HG02943 (cell line): ENCODE measurements around the gene KIAA0319L.

Source experiments
- ATAC-seq: cut with Tn5 transposase; IDR thresholded peaks from one replicate; pipeline ENCODE4 v1.9.1; 2021; ENCODE audit warnings: mild to moderate bottlenecking, low read depth, moderate library complexity; ENCODE audit not compliant: unreplicated experiment

The KIAA0319L gene

DNA sequence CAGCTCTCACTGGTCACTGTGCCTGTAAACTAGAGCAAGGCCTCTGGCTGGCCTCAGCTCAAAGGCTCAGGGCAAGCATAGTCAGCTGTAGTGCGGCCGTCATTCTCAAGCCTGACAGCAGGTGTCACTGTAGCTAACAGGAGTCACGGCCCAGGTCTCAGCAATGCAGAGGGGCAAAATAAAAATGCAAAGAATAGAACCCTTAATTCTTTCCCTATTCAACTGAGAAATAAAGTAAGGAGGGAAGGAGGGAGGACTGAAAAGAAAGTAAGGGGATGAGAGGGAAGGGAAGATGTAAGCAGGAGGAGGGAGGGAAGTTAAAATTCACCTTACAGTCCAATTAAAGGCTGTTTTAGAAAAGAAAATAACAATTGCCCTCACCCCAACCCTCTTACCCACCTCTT lies 106.1 kb downstream of the KIAA0319L start:
- ATAC-seq = no peak

DNA sequence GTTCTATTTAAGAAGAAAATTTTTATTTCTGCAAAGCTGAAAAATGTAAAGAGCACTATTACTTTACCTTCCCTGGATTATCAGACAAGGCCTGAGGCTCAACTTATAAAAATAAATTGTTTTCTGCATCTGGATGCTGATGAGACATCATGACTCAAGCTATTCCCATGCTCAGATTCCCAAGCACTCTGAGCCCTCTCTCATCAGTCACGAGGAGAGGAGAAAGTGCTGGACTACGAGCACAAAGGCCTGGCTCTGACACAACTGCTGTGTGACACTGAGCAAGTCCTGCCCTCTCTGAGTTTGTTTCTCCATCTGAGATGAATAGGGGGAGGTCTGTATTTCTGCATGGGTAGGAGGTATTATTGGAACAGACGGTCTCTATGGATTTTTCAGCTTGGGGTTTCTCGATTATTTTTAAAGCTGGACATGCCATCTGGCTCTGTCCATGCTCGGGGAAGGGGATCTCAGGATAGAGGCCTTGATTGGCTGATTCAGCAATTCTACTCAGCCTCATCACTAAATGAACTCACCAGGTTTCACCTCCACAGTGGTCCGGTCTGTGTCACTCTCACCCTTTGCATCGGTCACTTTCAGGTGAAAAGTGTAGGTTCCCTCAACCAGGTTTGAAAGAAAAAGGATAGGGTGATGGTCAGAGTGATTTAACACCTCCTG lies 107.7 kb downstream of the KIAA0319L start:
- no peak for ATAC-seq

DNA sequence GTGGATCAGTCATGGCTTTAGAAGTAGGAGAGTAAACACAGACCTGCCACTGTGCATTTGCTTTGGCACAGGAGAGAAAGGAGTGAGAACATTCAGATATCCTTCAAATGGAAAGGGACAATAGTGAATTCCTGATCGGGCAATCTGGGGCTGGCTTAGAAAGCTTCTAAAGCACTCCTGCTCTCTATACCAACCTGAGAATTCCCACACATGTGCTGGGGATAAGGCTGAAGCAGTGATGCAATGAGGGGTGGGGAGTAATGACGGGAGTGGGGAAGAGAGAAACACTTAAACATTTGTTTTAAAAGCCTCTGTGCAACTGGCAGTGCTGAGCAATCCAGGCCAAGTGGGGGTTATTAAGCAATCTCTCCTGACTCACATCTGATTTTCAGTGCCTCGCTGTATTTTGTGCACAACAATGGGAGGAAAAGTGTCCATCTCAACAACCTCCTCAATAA lies 108.8 kb downstream of the KIAA0319L start:
- no peak for ATAC-seq

DNA sequence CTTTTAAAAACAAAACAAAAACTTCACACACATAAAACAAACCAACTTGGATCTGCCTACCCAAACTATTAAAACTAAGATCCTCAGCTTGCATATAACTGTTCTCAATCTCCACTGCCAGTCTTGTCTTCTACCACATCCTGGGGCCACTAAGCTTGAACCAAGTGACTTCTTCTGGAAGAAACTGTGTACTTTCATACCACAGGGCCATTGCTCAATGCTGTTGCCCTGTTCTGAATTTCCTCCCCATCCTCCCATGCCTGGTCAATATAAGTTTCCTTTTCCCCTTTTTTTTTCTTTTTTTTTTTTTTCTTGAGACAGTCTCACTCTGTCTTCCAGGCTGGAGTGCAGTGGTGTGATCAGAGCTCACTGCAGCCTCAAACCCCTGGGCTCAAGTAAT lies 109.9 kb downstream of the KIAA0319L start:
- no peak for ATAC-seq

DNA sequence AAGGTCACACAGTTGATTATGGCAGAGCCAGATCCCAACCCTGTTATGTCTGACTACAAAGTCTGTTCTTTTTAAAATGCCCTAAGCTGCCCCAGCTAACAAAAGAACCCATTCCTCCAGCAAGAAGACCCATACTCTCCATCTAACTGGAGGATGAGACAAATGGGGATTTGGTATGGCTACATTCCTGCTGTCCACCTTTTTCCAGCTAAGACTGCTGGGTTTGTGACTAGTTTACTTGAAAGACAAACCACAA lies 112.8 kb downstream of the KIAA0319L start:
- no peak for ATAC-seq

DNA sequence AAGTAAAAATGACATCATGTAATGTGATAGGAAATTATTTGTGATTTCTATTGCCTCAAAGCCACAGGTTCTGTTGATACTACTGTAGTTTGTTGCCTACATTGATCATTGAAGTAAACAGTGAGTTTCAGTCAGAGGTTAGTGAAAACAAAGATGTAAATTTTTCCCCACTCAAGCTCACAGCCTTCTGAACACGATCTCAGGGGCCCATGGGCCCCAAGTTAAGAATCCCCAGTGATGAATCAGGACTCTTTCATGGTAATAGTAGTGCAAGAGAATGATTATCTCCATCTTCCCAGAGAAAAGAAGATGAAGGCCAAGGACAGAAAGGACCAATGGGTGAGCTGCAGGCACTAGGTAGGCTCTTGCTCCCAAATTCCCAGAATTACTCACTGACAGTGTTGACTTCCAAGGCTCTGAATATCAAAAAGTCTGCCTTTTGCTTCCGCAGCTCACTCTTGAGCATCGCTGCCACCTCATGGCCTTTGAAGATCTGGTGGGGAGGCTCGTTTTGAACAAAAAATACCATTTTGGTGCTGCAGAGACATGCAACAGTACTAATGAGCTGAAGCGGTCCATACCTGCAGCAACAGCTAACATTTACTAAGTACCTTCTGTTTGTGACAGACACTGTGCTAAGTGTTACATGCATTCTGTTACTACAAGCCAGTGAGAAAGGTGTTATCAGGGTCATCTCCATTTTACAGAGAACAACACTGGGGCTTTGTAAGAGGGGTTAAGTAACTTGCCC lies 113.3 kb downstream of the KIAA0319L start:
- no peak for ATAC-seq

DNA sequence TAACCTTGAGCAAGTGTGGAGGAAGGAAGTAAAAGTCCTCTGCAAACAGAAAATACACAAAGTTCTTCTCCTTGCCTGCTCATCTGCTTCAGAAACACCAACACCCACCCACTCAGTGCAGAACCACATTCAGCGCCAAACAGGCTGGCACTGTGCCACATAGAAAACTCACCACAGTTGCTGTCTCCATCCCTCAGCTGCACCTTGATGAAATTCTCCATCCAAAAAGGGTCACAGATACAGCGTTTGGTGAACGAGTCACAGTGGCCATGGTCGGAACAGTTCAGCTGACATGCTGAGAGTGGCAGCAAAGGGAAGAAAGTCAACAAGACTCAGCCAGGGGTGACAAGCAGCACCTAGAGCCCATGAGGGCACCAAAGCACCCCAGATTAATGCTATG lies 114.5 kb downstream of the KIAA0319L start:
- ATAC-seq = no peak

DNA sequence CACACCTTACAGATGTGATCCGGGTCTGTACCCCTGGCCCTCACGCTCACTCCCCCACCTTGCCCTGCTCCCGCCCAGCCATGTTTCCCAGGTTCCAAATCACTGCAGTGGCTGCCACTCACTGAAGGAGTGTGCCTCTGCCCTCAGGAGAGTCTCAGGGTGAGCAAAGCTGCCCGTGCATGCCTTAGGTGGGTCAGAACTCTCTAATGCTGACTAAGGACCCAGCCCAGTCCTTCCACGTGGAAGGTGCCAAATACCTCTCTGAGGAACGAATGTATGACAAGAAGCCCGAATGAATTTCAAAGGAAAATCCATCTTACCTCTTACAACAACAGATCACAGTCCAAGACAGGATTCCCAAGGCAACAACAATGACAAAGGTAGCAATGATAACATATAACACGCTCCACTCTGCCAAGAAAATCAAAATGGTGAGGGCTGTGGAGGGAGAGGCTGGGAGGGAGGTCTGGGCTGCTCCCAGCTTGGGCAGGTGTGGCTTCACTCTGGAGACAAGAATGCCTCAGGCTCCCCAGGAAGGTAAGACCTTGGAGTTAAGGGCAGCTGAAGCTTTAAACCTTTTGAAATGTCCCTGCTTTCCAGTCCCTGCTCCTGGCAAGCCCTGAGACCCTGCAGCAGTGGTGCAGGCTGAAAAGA lies 115.2 kb downstream of the KIAA0319L start:
- ATAC-seq = no peak

DNA sequence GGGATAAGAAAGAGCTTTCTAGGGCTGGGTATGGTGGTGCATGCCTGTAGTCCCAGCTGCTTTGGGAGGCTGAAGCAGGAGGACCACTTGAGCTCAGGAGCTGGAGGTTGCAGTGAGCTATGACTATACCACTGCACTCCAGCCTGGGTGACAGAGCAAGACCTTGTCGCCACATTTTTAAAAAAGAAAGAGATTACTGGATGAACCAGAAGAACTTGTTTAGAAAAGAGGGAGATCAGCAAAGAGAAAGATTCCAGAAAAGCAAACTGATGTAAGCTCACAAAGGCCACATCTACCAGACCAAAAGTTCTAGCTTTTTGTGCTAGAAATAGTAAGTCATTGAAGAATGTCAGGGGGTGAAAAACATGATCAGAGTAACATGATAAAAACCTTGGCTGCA lies 117.6 kb downstream of the KIAA0319L start:
- no peak for ATAC-seq

DNA sequence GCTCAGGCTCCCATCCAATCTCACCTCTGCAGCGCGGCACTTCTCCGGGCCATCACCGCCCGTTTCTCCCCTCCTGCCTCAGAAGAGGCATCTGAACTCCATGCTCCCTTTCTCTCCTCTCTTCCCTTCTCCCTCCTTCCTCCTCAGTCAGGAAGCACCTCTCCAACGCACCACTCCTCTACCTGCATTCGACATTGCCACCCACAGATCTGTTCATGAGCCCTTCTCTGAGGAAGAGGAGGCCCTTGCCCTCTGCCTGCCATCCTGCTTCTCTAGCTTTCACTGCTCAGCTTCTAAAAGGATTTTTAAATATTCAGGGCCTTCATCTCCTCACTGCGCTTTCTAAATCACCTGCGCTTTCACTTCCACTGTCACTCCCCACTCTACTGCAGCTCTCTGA lies 120.0 kb downstream of the KIAA0319L start:
- ATAC-seq = no peak

DNA sequence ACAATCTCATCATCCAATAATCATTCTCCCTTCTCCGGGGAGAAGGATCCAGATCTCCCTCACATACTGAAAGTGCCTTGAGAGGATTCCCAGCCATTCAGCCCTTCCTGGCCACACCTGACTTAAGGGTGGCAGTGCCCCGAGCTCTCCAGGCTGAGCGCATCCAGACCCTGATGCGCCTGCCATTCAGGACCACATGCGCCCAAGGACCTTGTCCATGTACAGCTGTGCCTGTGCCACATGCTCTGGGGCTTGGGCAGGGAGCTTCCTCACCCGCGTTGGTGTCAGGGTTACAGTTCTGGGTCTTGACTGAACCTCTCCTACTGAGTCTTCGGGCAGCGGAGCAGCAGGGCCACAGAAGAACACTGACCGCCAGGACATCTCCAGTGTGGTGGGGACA lies 121.1 kb downstream of the KIAA0319L start:
- no peak for ATAC-seq

DNA sequence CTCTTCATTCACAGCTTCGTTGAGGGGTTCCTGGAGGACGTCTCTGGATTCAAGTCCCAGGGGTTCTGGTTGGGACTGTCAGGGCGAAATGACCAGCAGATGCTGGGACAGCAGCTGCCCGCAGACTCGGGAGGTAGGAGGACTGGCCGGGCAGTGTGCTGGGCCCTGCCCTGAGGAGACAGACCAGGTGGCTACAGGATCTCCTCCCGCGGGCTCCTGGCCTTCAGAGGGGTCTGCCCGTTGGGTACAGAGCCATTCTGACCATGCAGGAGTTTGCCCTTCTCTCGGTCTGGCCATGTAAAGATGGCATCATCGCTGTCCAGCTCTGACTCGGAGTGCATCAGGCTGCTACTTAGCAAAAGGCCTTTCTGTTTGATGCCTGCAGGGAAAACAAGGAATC lies 122.5 kb downstream of the KIAA0319L start:
- no peak for ATAC-seq

DNA sequence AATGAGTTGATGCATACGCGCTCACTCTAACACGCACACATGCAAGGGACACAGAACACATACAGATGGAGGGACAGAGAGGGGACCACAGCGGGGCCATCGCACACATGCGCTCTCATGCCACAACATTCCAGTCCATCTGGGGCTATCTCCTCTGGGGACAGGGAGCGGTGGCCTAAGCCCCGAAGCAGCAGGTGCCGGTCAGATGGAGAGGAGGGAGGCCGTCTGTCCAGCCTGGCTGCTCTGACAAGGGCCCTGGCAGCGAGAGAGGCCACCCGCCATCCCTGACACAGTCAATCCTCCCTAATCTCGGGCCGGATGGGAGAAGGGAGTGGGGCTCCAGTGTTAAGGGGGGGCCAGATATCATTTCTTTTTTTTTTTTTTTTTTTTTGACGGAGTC lies 123.5 kb downstream of the KIAA0319L start:
- no peak for ATAC-seq

DNA sequence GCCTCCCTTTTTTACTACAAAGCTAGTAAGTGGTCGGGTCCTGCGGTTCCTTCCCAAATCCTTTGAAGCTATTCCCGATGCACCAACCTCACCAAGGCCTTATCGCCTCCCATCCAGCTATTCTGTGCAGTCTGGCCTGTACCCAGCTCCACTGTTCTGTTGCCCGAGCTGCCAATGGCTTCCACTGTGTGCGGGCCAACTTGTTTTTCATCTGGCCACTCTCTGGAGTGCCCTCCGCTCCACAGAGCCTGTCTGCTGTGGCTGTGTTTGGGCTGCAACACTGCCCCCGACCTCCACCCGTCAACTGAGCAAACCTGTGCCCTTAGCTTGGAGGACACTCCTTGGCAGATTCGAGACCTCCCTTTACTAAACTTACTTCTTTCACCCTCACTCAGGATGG lies 125.0 kb downstream of the KIAA0319L start:
- ATAC-seq = no peak

DNA sequence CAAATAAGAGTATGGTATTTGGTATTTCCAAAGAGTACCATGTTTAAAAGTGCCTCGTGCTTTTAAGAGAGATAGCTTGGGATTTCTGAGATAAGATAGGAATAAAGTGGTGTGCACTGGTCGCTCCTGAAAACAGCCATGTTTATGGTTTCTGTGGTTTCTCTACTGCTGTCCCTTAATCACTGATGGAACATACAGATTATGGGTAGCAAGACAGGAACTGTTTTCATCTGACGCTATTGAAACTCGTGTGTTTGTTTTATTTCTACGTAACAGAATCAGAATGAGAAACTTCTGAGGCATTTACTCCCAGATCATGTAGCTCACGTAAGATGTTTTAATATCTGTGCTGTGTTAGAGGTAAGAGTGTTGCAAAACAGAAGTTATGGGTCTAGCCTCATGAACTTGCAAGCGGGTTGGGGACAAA lies 126.0 kb downstream of the KIAA0319L start:
- no peak for ATAC-seq

DNA sequence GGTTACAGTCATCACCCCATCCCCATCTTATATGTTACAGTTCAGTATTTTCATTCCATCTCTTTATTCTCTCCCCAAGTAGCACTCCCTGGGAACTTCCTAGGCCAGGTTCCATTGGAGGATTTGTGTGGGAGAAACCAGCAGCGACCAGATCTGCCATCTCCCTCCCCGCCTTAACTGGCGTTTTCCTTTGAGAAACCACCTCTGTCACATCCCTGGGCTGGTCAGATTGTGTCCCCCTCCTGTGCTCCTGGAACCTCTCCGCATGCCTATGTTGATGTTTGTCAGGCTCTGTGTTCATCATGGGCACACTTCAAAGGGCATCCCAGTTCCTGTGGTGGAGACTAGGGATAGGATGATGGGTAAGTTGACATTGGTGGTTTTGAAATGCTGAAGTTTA lies 126.4 kb downstream of the KIAA0319L start:
- no peak for ATAC-seq

DNA sequence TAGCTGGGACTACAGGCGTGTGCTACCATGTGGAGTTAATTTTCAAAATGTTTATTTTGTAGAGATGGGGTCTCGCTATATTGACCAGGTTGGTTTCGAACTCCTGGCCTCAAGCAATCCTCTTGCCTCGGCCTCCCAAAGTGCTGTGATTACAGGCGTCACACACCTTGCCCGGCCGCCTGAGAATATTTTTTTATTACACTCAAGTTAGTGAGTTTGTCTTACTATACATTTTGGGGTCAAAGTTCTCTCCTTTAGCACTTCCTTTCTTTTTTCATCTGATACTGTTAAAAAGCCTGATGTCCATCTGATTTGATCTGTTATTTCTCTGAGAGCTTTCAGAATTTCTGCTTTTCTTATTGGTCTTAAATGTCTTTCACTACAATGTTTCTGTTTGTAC lies 128.8 kb downstream of the KIAA0319L start:
- ATAC-seq = no peak

DNA sequence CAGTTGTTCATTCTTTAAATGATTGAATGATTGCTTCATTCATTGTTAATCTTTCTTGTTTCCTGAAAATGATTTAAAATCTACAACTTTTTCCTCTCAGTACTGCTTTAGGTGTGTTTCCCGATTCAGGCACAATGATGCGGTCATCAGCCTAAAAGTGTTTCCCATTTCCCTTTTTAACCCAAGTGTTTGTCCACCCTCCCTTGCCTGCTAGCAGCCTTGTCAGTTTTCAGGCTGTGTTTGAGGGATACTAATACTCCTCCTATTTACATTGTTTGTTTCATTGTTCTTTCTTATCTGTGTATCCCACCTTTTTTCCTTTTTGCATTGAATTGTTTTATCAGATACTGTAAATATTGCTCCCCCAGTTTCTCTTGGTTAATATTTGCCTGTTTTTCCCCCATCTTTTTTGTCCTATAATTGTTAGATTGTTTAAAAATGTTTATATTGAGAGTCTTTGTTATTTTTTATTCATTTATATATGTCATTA lies 131.1 kb downstream of the KIAA0319L start:
- no peak for ATAC-seq

DNA sequence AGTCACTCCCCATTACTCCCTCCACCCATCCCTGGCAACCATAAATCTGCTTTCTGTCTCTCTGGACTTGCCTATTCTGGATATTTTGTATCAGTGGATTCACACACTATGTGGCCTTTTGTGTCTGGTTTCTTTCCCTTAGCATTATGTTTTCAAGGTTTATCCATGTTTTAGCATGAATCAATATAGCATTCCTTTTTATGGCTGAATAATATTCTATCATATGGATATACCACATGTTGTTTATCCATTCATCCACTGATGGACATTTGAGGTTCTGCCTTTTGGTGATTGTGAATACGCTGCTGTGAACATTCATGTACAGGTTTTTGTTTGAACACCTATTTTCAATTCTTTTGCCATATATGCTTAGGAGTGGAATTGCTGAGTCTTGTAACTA lies 148.3 kb downstream of the KIAA0319L start:
- ATAC-seq = no peak

DNA sequence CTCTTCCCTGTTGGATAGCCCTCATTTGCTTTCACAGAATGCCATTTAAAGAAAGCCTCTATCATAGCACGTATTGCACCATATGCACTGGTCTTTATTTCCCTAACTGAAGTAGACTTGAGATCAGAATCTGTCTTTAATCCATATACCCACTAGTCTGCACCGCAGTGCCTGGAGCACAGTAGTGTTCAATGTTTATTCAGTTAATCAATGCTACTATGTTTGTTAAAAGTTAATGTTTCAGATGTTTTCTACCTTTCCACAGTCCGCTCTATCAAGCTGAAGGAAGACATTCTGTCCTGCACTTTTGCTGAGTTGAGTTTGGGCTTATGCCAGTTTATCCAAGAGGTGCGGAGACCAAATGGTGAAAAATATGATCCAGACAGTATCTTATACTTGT lies 149.5 kb downstream of the KIAA0319L start:
- no peak for ATAC-seq

DNA sequence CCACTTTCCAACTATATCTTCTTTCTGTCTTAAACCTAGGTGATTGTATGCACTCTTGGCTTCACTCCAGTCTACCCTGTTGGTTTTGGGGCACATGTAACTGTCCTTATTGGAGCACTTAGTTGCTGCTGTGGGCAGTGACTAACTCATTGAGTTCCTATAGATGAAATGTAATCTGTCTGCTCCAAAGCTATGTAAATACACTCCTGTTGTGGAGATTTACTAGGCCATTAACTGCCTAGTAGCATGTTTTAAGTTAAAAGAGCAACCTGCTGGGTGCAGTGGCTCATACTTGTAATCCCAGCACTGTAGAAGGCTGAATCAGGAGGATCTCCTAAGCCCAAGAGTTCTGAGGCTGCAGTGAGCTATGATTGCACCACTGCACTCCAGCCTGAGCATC lies 151.1 kb downstream of the KIAA0319L start:
- ATAC-seq = no peak

DNA sequence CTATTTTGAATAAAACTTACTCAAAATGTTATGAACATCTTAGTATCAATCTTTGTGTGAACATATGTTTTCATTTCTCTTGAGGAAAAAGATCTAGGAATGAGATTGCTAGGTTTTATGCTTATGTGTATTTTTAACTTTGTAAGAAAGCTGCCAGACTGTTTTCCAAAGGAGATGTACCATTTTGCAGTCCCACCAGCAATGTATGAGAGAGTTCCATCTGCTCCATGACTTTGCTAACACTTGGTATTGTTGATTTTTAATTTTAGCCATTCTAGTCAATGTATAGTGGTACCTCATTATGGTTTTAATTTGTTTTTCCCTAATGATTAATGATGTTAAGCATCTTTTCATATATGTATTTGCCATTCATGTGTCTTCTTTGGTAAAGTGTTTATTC lies 156.2 kb downstream of the KIAA0319L start:
- ATAC-seq = no peak
